OCI-LY3 (cell line): ENCODE results near the gene SNX13.

Experiments
- H2AFZ ChIP-seq: fragments of 200-600, 300-600 bp; shearing (Covaris generic); 2 replicates; pipeline ENCODE4 v1.6.0; 2014; ENCODE audit warnings: antibody characterized with exemption, low read depth, low read length
- H3K27ac ChIP-seq: fragments of 200-600, 300-600 bp; sonication (generic); 2 replicates; pipeline ENCODE4 v1.5.1; 2014; ENCODE audit warnings: mild to moderate bottlenecking, low read length, moderate library complexity, mixed read lengths
- H3K27me3 ChIP-seq: fragments of 200-600, 300-600 bp; sonication (generic); 2 replicates; pipeline ENCODE4 v1.6.1; 2014; ENCODE audit warnings: low read depth, low read length, mixed read lengths
- H3K36me3 ChIP-seq: fragments of 200-600, 300-600 bp; sonication (generic); replicated peaks from 2 replicates; pipeline ENCODE3; 2014; ENCODE audit warnings: low read depth, low read length, mixed read lengths
- H3K4me1 ChIP-seq: fragments of 300-600, 200-600 bp; sonication (generic); 2 replicates; pipeline ENCODE4 v1.6.1; 2014; ENCODE audit warnings: low read length, mixed read lengths
- H3K4me2 ChIP-seq: fragments of 200-600, 300-600 bp; sonication (generic); 2 replicates; pipeline ENCODE4 v1.6.1; 2014; ENCODE audit warnings: low read length, mixed read lengths
- H3K4me3 ChIP-seq: fragments of 300-600, 200-600 bp; sonication (generic); 2 replicates; pipeline ENCODE4 v1.5.1; 2014; ENCODE audit warnings: antibody characterized with exemption, mild to moderate bottlenecking, low read length, moderate library complexity
- H3K79me2 ChIP-seq: fragments of 300-600, 200-600 bp; shearing (Covaris generic); 2 replicates; pipeline ENCODE4 v1.6.1; 2014; ENCODE audit warnings: mild to moderate bottlenecking, low read length, mixed read lengths
- H3K9ac ChIP-seq: fragments of 300-600, 200-600 bp; shearing (Covaris generic); 2 replicates; pipeline ENCODE4 v1.6.0; 2014; ENCODE audit warnings: mild to moderate bottlenecking, low read length, moderate library complexity
- H3K9me3 ChIP-seq: fragments of 200-600, 300-600 bp; shearing (Covaris generic); 2 replicates; pipeline ENCODE4 v1.6.1; 2014; ENCODE audit warnings: low read length, mixed read lengths; ENCODE audit not compliant: insufficient read depth
- H4K20me1 ChIP-seq: fragments of 200-600, 300-600 bp; sonication (generic); 2 replicates; pipeline ENCODE4 v1.6.1; 2016; ENCODE audit warnings: low read length, mixed read lengths; ENCODE audit not compliant: insufficient read depth
- EZH2phosphoT487 ChIP-seq: fragments of 200-600 bp; shearing (Covaris generic); IDR thresholded peaks from 2 replicates; pipeline ENCODE4 v1.6.1; 2018; ENCODE audit warnings: antibody characterized with exemption, mixed run types, low read depth
- TF ChIP-seq, protein P1 (sequence below): fragments of 200-600, 300-600 bp; sonication (generic); IDR thresholded peaks from 2 replicates; pipeline ENCODE4 v1.5.1; 2014; ENCODE audit warnings: antibody characterized with exemption, low read length, low read depth

The SNX13 gene

DNA sequence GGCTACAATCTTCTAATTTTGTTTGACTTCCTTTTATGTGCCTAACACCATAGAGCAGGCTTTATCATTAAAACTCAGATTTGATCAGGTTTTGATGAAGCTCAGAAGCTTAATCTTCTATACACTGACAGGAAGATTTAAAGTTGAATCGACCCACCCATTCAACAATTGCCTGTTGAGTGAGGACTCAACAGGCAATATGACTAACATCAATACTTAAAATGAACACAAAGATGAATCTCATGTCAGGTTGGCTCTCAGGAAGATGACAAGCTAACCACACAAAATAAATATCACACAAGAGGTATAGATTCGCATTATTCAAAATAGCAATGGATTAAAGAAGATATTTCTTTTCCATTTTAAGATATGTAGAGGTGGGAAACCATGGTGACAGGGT lies 36.7 kb upstream of the SNX13 start:
- TF ChIP-seq, protein P1, sequence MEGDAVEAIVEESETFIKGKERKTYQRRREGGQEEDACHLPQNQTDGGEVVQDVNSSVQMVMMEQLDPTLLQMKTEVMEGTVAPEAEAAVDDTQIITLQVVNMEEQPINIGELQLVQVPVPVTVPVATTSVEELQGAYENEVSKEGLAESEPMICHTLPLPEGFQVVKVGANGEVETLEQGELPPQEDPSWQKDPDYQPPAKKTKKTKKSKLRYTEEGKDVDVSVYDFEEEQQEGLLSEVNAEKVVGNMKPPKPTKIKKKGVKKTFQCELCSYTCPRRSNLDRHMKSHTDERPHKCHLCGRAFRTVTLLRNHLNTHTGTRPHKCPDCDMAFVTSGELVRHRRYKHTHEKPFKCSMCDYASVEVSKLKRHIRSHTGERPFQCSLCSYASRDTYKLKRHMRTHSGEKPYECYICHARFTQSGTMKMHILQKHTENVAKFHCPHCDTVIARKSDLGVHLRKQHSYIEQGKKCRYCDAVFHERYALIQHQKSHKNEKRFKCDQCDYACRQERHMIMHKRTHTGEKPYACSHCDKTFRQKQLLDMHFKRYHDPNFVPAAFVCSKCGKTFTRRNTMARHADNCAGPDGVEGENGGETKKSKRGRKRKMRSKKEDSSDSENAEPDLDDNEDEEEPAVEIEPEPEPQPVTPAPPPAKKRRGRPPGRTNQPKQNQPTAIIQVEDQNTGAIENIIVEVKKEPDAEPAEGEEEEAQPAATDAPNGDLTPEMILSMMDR: no peak
- no peak for TF ChIP-seq EZH2phosphoT487
- Histone ChIP-seq H3K4me1 (no peaks in the 10 kb centered on the region), H4K20me1 (no peaks in the 10 kb centered on the region), H3K27ac (no peak overlapping the region), H3K4me3 (no peak overlapping the region), H3K79me2 (no peaks in the 10 kb centered on the region), H3K9me3 (no peaks in the 10 kb centered on the region), H3K9ac (no peak overlapping the region), H3K4me2 (no peak overlapping the region), H2AFZ (no peak overlapping the region), H3K36me3 (no peaks in the 10 kb centered on the region), H3K27me3 (no peaks in the 10 kb centered on the region)

DNA sequence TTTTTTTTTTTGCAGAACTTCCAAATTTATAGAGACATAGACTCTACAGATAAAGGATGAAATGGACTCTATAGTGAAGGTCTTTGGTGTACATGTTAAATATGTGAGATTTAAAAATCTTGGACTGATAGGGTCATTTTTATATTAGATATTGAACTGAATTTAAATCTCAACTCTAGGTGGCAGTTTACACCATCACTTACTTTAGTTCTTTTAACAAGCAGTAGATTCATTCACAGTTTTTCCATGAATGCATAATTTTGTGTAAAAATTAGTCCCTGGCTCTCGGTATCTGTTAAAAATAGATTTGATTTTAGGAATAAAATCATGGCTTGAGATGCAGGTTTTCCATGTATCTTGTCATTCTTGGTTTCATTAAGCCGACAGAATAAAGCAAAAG lies 31.1 kb upstream of the SNX13 start:
- no peak for TF ChIP-seq EZH2phosphoT487
- TF ChIP-seq, protein P1: peak; percentile 33; the same call in 1 of the 2 replicates
- H3K79me2 ChIP-seq: no peaks in the 10 kb centered on the region
- no peaks in the 10 kb centered on the region for H3K27me3 ChIP-seq

DNA sequence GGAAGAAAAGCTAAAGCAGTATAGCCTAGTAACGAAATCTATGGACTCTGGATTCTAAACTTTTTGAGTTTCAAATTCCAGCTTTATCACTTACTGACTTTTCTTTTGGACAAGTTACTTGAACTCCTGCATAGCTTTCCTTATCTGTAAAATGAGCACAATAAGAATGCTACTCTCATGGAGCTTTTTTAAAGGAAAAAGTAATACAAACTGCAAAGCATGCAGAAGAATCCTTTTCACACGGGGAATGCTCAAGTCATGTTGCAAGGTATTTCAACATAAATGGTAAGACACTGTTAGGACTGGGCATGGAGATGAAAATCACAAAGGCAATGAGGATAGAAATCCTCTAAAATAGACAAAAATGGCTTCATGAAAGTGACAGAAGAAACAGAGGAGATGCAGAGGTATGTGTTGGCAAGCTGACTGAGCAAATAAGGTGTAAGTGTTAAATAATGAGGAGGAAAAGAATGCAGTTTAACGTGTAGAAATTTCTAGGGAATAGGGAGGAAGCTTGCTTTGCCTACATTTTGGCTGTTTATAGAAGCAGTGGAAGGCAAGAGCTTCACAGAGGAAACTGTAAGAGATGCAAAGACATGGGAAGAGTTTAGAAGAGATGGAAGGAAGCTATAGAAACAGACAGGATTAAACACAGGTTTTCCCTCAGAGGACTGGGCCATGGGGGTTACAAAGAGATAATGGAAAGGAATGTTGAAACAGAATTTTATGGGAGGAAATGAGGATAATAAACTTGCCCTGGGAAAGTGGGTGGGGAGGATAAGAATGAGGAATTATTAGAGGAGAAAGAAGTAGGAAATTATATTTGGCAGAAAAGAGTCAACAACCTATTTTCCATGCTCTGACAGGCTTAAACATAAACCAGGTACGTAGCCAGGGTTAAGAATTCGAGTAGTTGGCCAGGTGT lies 28.8 kb upstream of the SNX13 start:
- Histone ChIP-seq H3K4me2 (no peak overlapping the region), H3K27ac (no peak overlapping the region), H3K79me2 (no peaks in the 10 kb centered on the region), H3K36me3 (no peaks in the 10 kb centered on the region), H3K9ac (no peak overlapping the region), H2AFZ (no peak overlapping the region), H3K4me1 (peaks cover 7% of the 10 kb centered on the region), H3K4me3 (no peak overlapping the region), H3K27me3 (no peaks in the 10 kb centered on the region), H4K20me1 (no peaks in the 10 kb centered on the region), H3K9me3 (no peaks in the 10 kb centered on the region)
- TF ChIP-seq, protein P1: no peak
- TF ChIP-seq EZH2phosphoT487: no peak

More for the DNA sequence above, 31.1 kb upstream of the SNX13 start:
- Histone ChIP-seq H4K20me1 (no peaks in the 10 kb centered on the region), H3K9ac (no peak overlapping the region), H3K4me3 (no peak overlapping the region), H3K4me1 (peaks cover 7% of the 10 kb centered on the region), H2AFZ (no peak overlapping the region), H3K27ac (no peak overlapping the region), H3K9me3 (no peaks in the 10 kb centered on the region), H3K4me2 (no peak overlapping the region), H3K36me3 (no peaks in the 10 kb centered on the region)

DNA sequence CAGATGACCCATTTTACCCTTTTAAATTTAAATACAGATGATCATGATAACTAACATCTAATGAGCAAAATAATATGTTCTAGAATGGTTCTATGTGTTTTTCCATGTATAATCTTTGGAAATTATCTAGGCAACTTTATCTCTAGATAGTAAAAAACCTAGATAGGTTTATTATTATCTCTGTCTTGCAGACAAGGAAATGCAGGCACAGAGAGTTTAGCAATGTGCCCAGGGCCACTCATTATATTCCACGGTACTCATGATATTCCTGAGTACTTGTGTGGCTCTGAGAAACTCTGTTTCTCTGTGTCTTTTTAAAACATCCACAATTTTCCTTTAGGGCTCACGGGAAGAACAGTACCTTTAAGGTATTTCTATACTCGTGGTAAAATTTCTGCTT lies 26.4 kb upstream of the SNX13 start:
- Histone ChIP-seq H3K9ac (no peak overlapping the region), H3K27ac (no peak overlapping the region), H3K4me1 (peaks cover 7% of the 10 kb centered on the region), H4K20me1 (no peaks in the 10 kb centered on the region), H3K9me3 (no peaks in the 10 kb centered on the region), H3K4me2 (no peak overlapping the region), H3K27me3 (no peaks in the 10 kb centered on the region), H2AFZ (no peak overlapping the region), H3K4me3 (no peak overlapping the region), H3K79me2 (no peaks in the 10 kb centered on the region), H3K36me3 (no peaks in the 10 kb centered on the region)
- TF ChIP-seq, protein P1: no peak
- no peak for TF ChIP-seq EZH2phosphoT487
